CD14-positive monocyte (primary cell): Measurements from ENCODE around the gene HLA-F. TPM values are rescaled to one million over a fixed set of nuclear protein-coding genes. Genes with fewer than 3 reads are reported as not detected.

Experiments used
- DNase-seq, 3 donors: peaks; one replicate each; pipeline ENCODE4 v3.0.0-alpha.2; 2011 to 2022
- H2AFZ ChIP-seq: 2 replicates; pipeline ENCODE4 v1.6.0; 2012; ENCODE audit warnings: mild to moderate bottlenecking, low read depth, low read length, inconsistent platforms; ENCODE audit not compliant: insufficient read depth, poor library complexity, severe bottlenecking
- H3K27ac ChIP-seq, 2 donors: 1 replicate in 1 of 2; 2 replicates in 1 of 2; pipeline ENCODE4 v1.5.1; 2012 to 2013; ENCODE audit warnings: low read length in 2 of 2, control low read depth in 1 of 2, inconsistent platforms in 1 of 2, low read depth in 1 of 2, mild to moderate bottlenecking in 1 of 2
- H3K27me3 ChIP-seq, 2 donors: one replicate each; pipeline versions ENCODE4 v1.6.0 to v1.6.1; 2011 to 2013; ENCODE audit warnings: low read length in 2 of 2; ENCODE audit not compliant: control insufficient read depth in 2 of 2, insufficient read depth in 2 of 2
- H3K36me3 ChIP-seq, 2 donors: replicated peaks in 1 of 2; 1 replicate in 1 of 2; 2 replicates in 1 of 2; pipeline versions ENCODE4 v1.5.1 to v1.6.1; 2012 to 2013; ENCODE audit warnings: low read length in 2 of 2, control low read depth in 1 of 2, inconsistent platforms in 1 of 2, mild to moderate bottlenecking in 1 of 2; ENCODE audit not compliant: insufficient read depth in 2 of 2, control insufficient read depth in 1 of 2
- H3K4me1 ChIP-seq, 2 donors: 1 replicate in 1 of 2; 2 replicates in 1 of 2; pipeline versions ENCODE4 v1.5.1 to v1.6.1; 2012 to 2013; ENCODE audit warnings: low read length in 2 of 2, control low read depth in 1 of 2, inconsistent platforms in 1 of 2, mild to moderate bottlenecking in 1 of 2, moderate library complexity in 1 of 2; ENCODE audit not compliant: insufficient read depth in 2 of 2, control insufficient read depth in 1 of 2
- H3K4me2 ChIP-seq: replicated peaks from 2 replicates; pipeline ENCODE3; 2012; ENCODE audit warnings: low read length, moderate library complexity, mild to moderate bottlenecking; ENCODE audit not compliant: poor library complexity, severe bottlenecking; ENCODE audit errors: extremely low read depth
- H3K4me3 ChIP-seq, 3 experiments: fragments of 200-600 bp in 1 of 3; sonication (generic) in 1 of 3; replicated peaks in 1 of 3; 1 replicate in 2 of 3; 2 replicates in 1 of 3; pipeline ENCODE4 v1.5.1; 2011 to 2013; ENCODE audit warnings: low read length in 3 of 3, mild to moderate bottlenecking in 3 of 3, control low read depth in 2 of 3, low read depth in 2 of 3, inconsistent platforms in 1 of 3, moderate library complexity in 1 of 3
- H3K79me2 ChIP-seq: 2 replicates; pipeline ENCODE4 v1.6.0; 2012; ENCODE audit warnings: mild to moderate bottlenecking, control low read depth, inconsistent platforms, low read length, moderate library complexity; ENCODE audit not compliant: insufficient read depth
- H3K9ac ChIP-seq: 2 replicates; pipeline ENCODE4 v1.6.0; 2017; ENCODE audit warnings: low read length, mild to moderate bottlenecking; ENCODE audit not compliant: insufficient read depth, poor library complexity, severe bottlenecking
- H3K9me3 ChIP-seq, 2 donors: replicated peaks in 1 of 2; 1 replicate in 1 of 2; 2 replicates in 1 of 2; pipeline versions ENCODE4 v1.5.1 to v1.6.1; 2012 to 2013; ENCODE audit warnings: low read length in 2 of 2, control low read depth in 1 of 2; ENCODE audit not compliant: control insufficient read depth in 1 of 2, insufficient read depth in 1 of 2
- H4K20me1 ChIP-seq: 2 replicates; pipeline ENCODE4 v1.6.0; 2012; ENCODE audit warnings: mild to moderate bottlenecking, low read length, control low read depth, moderate library complexity; ENCODE audit not compliant: insufficient read depth
- H3K27ac Mint-ChIP-seq, 7 donors: one replicate each; pipeline ENCODE4 v1.8.0; 2020; ENCODE audit warnings: mild to moderate bottlenecking in 7 of 7, mixed read lengths in 7 of 7, moderate library complexity in 6 of 7, inconsistent platforms in 2 of 7
- H3K27me3 Mint-ChIP-seq, 3 donors: one replicate each; pipeline ENCODE4 v1.8.0; 2021 to 2022; ENCODE audit warnings: low read depth in 3 of 3, mild to moderate bottlenecking in 3 of 3, mixed read lengths in 3 of 3, moderate library complexity in 3 of 3, inconsistent platforms in 1 of 3
- H3K36me3 Mint-ChIP-seq, 2 donors: one replicate each; pipeline ENCODE4 v1.8.0; 2020; ENCODE audit warnings: mixed read lengths in 2 of 2, inconsistent platforms in 1 of 2, mild to moderate bottlenecking in 1 of 2
- H3K4me1 Mint-ChIP-seq: one replicate; pipeline ENCODE4 v1.8.0; 2020; ENCODE audit warnings: mild to moderate bottlenecking, mixed read lengths
- H3K4me3 Mint-ChIP-seq, 2 donors: one replicate each; pipeline ENCODE4 v1.8.0; 2020; ENCODE audit warnings: mild to moderate bottlenecking in 2 of 2, mixed read lengths in 2 of 2, moderate library complexity in 1 of 2
- H3K9me3 Mint-ChIP-seq, 7 donors: one replicate each; pipeline ENCODE4 v1.8.0; 2020 to 2022; ENCODE audit warnings: mixed read lengths in 7 of 7, mild to moderate bottlenecking in 6 of 7, moderate library complexity in 6 of 7, inconsistent platforms in 2 of 7
- CTCF ChIP-seq: fragments of 200-600 bp; IDR thresholded peaks from one replicate; pipeline ENCODE4 v1.8.0; 2022; ENCODE audit warnings: antibody characterized with exemption, mild to moderate bottlenecking
- WGBS: methylation state at CpG from one replicate; pipeline ENCODE4 v1.1.5; 2013; ENCODE audit warnings: missing lambda C conversion rate; ENCODE audit not compliant: insufficient coverage; 5-methylcytosine and 5-hydroxymethylcytosine counted together
- intact Hi-C, 2 donors: fragments of 100-400 bp; cut with micrococcal nuclease; formaldehyde crosslinking; loops; one replicate each; pipeline versions ENCODE4 v1.15.0 to v1.15.1; 2023
- polyA plus RNA-seq, 3 donors: library from polyadenylated mRNA; depleted of rRNA in 1 of 3; unstranded in 2 of 3; stranded (reverse) in 1 of 3; fragments of 300-500 nt in 2 of 3; fragments of >200 nt in 1 of 3; fragmentation: Illumina TruSeq in 2 of 3; gene quantifications; 1 replicate in 2 of 3; 2 replicates in 1 of 3; pipeline ENCODE4 v1.2.3, GENCODE V29; 2012 to 2021

Gene HLA-F
- polyA plus RNA-seq, 3 donors = 283 to 816 (median 394) TPM

- H3K9me3 ChIP-seq = no peaks in the 10 kb centered on the region
- Mint-ChIP-seq H3K27me3 (peaks cover 6 to 20% (median 13%) of the 10 kb centered on the region in 3 donors), H3K9me3 (peaks cover 0 to 3% (median 0%) of the 10 kb centered on the region in 7 donors), H3K27ac (no peak overlapping the region), H3K36me3 (peaks cover 0 to 25% of the 10 kb centered on the region in 2 donors), H3K4me1 (peaks cover 21% of the 10 kb centered on the region), H3K4me3 (no peak overlapping the region)
- no peak overlapping the region for H3K4me2 ChIP-seq
- TF ChIP-seq CTCF = no peak
- 100% methylated on average over 4 of the region's 6 CpGs for WGBS
- H4K20me1 ChIP-seq = peaks cover 4% of the 10 kb centered on the region
- no peak overlapping the region for H3K27ac ChIP-seq
- intact Hi-C loops = no loop called here
- H3K27me3 ChIP-seq = peaks cover 0 to 8% of the 10 kb centered on the region in 2 donors
- H2AFZ ChIP-seq = no peak overlapping the region
- H3K9ac ChIP-seq = no peak overlapping the region
- peaks cover 9 to 10% of the 10 kb centered on the region in 2 donors for H3K4me1 ChIP-seq
- no peaks in the 10 kb centered on the region for H3K79me2 ChIP-seq
- DNase-seq = no peak
- no peak overlapping the region for H3K4me3 ChIP-seq
- peaks cover 0 to 12% of the 10 kb centered on the region in 2 donors for H3K36me3 ChIP-seq
Measured at GRCh38 chr6:29743568-29743967, 20.3 kb downstream of the HLA-F start.

GRCh38 chr6:29744131-29744530 lies 20.9 kb downstream of the HLA-F start:
- no peak for DNase-seq
- Mint-ChIP-seq H3K36me3 (peaks cover 0 to 21% of the 10 kb centered on the region in 2 donors), H3K4me3 (no peak overlapping the region), H3K27me3 (peaks cover 5 to 22% (median 13%) of the 10 kb centered on the region in 3 donors), H3K4me1 (peaks cover 23% of the 10 kb centered on the region), H3K9me3 (peaks cover 0 to 3% (median 0%) of the 10 kb centered on the region in 7 donors), H3K27ac (no peak overlapping the region)
- Histone ChIP-seq H3K4me1 (peaks cover 10 to 16% of the 10 kb centered on the region in 2 donors), H3K36me3 (peaks cover 0 to 12% of the 10 kb centered on the region in 2 donors), H4K20me1 (peaks cover 4% of the 10 kb centered on the region), H3K79me2 (no peaks in the 10 kb centered on the region), H3K27me3 (peaks cover 0 to 8% of the 10 kb centered on the region in 2 donors), H3K4me2 (no peak overlapping the region), H3K9ac (no peak overlapping the region), H3K27ac (no peak overlapping the region), H2AFZ (no peak overlapping the region), H3K4me3 (no peak overlapping the region), H3K9me3 (no peaks in the 10 kb centered on the region)
- 98% methylated on average over 4 of the region's 4 CpGs for WGBS
- intact Hi-C loops = no loop called here
- TF ChIP-seq CTCF = no peak
